ENCODE data around the gene CRYL1.

Gene CRYL1

GRCh38 chr13:20518660-20519100, 7.0 kb downstream of the CRYL1 start:
- H3K27ac ChIP-seq (replicated peaks), result no peak overlapping the region
- TF ChIP-seq, protein P1, sequence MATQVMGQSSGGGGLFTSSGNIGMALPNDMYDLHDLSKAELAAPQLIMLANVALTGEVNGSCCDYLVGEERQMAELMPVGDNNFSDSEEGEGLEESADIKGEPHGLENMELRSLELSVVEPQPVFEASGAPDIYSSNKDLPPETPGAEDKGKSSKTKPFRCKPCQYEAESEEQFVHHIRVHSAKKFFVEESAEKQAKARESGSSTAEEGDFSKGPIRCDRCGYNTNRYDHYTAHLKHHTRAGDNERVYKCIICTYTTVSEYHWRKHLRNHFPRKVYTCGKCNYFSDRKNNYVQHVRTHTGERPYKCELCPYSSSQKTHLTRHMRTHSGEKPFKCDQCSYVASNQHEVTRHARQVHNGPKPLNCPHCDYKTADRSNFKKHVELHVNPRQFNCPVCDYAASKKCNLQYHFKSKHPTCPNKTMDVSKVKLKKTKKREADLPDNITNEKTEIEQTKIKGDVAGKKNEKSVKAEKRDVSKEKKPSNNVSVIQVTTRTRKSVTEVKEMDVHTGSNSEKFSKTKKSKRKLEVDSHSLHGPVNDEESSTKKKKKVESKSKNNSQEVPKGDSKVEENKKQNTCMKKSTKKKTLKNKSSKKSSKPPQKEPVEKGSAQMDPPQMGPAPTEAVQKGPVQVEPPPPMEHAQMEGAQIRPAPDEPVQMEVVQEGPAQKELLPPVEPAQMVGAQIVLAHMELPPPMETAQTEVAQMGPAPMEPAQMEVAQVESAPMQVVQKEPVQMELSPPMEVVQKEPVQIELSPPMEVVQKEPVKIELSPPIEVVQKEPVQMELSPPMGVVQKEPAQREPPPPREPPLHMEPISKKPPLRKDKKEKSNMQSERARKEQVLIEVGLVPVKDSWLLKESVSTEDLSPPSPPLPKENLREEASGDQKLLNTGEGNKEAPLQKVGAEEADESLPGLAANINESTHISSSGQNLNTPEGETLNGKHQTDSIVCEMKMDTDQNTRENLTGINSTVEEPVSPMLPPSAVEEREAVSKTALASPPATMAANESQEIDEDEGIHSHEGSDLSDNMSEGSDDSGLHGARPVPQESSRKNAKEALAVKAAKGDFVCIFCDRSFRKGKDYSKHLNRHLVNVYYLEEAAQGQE (IDR thresholded peaks at IDR 0.05; ENCODE audit: insufficient replicate concordance, low read depth), result no peak
- TF ChIP-seq GABPA (IDR thresholded peaks at IDR 0.05; ENCODE audit: low read depth) (no peak), SPI1 (IDR thresholded peaks at IDR 0.05; ENCODE audit: borderline replicate concordance, low read depth) (no peak), CTCF (IDR thresholded peaks at IDR 0.05; ENCODE audit: insufficient read depth, low read length) (no peak), POLR2AphosphoS5 (IDR thresholded peaks at IDR 0.05; ENCODE audit: low read depth) (no peak)
- DNase-seq (ENCODE audit: low read depth in 1 of 2, low spot score in 1 of 2), result no peak
- H3K27me3 ChIP-seq (ENCODE audit: insufficient read depth, poor library complexity, severe bottlenecking), result no peaks in the 10 kb centered on the region
- no peak overlapping the region for H3K4me3 ChIP-seq (replicated peaks; ENCODE audit: insufficient read depth, low read length)

DNA sequence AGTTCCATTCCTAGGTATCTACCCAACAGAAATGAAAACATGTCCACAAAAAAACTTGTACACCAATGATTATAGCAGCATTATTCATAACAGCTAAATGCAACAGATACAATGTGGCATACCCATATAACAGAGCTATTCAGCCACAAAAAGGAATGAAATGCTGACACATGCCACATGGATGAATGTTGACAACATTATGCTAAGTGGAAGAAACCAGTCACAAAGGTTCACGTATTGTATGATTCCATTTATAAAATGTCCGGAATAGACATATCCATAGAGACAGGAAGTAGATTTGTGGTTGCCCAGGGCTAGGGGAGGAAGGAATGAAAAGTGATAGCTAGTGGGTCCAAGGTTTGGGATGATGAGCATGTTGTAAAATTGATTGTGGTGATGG, 10.8 kb downstream of the CRYL1 start:
- Histone ChIP-seq H3K27ac (replicated peaks) (no peak overlapping the region), H3K4me3 (replicated peaks; ENCODE audit: insufficient read depth, low read length) (no peak overlapping the region), H3K27me3 (ENCODE audit: insufficient read depth, poor library complexity, severe bottlenecking) (no peaks in the 10 kb centered on the region)
- DNase-seq (ENCODE audit: low read depth in 1 of 2, low spot score in 1 of 2), result no peak
- TF ChIP-seq CTCF (IDR thresholded peaks at IDR 0.05; ENCODE audit: insufficient read depth, low read length), result no peak
- TF ChIP-seq, protein P1 (IDR thresholded peaks at IDR 0.05; ENCODE audit: insufficient replicate concordance, low read depth), result no peak
- no peak for TF ChIP-seq GABPA (IDR thresholded peaks at IDR 0.05; ENCODE audit: low read depth)
- TF ChIP-seq POLR2AphosphoS5 (IDR thresholded peaks at IDR 0.05; ENCODE audit: low read depth), result no peak
- TF ChIP-seq SPI1 (IDR thresholded peaks at IDR 0.05; ENCODE audit: borderline replicate concordance, low read depth), result no peak

- no peaks in the 10 kb centered on the region for H3K27me3 ChIP-seq (ENCODE audit: insufficient read depth, poor library complexity, severe bottlenecking)
- H3K27ac ChIP-seq (replicated peaks), result peak overlapping the region; percentile 34; the same call in 1 of the 2 replicates
- no peak for DNase-seq (ENCODE audit: low read depth in 1 of 2, low spot score in 1 of 2)
- no peak overlapping the region for H3K4me3 ChIP-seq (replicated peaks; ENCODE audit: insufficient read depth, low read length)
- TF ChIP-seq GABPA (IDR thresholded peaks at IDR 0.05; ENCODE audit: low read depth), result no peak
- no peak for TF ChIP-seq CTCF (IDR thresholded peaks at IDR 0.05; ENCODE audit: insufficient read depth, low read length)
- peak; percentile 64; the same call in 1 of the 2 replicates for TF ChIP-seq SPI1 (IDR thresholded peaks at IDR 0.05; ENCODE audit: borderline replicate concordance, low read depth)
Observed at GRCh38 chr13:20513466-20513995, 12.1 kb downstream of the CRYL1 start.
